Activated CD8-positive, alpha-beta memory T cell treated with anti-CD3 and anti-CD28 coated beads, Interleukin-2, amount 10 ng/mL, durations not matched to agents 7 days and 5 days (primary cell): ENCODE results near the gene SNX7. TPM values are rescaled to one million over a fixed set of nuclear protein-coding genes. Genes with fewer than 3 reads are reported as not detected.

Experiments
- ATAC-seq: fragments of 150-1000 bp; cut with Tn5 transposase; one replicate; pipeline ENCODE4 v1.10.0; 2021; ENCODE audit warnings: moderate library complexity
- CTCF ChIA-PET: fragments of 350-600 bp; sonication (Branson Sonifier 250); formaldehyde crosslinking; loops from one replicate; lab custom pipeline; 2021; ENCODE audit warnings: antibody characterized with exemption; lab: Charles Lee
- DNase-seq: peaks from one replicate; pipeline ENCODE4 v3.0.0-alpha.2; 2020
- H3K27ac Mint-ChIP-seq: one replicate; pipeline ENCODE4 v1.8.0; 2021; ENCODE audit warnings: mild to moderate bottlenecking, mixed read lengths
- H3K27me3 Mint-ChIP-seq: one replicate; pipeline ENCODE4 v1.8.0; 2021; ENCODE audit warnings: mixed read lengths
- H3K36me3 Mint-ChIP-seq: one replicate; pipeline ENCODE4 v1.8.0; 2021; ENCODE audit warnings: mild to moderate bottlenecking, mixed read lengths
- H3K4me1 Mint-ChIP-seq: one replicate; pipeline ENCODE4 v1.8.0; 2021; ENCODE audit warnings: mixed read lengths
- H3K4me3 Mint-ChIP-seq: one replicate; pipeline ENCODE4 v1.8.0; 2021; ENCODE audit warnings: mild to moderate bottlenecking, moderate library complexity, mixed read lengths
- H3K9me3 Mint-ChIP-seq: one replicate; pipeline ENCODE4 v1.8.0; 2022; ENCODE audit warnings: low read depth, mixed read lengths
- total RNA-seq, 2 experiments: library from RNA; stranded (reverse); gene quantifications; one replicate each; pipeline ENCODE4 v1.2.3, GENCODE V29; 2021

The SNX7 gene, protein sequence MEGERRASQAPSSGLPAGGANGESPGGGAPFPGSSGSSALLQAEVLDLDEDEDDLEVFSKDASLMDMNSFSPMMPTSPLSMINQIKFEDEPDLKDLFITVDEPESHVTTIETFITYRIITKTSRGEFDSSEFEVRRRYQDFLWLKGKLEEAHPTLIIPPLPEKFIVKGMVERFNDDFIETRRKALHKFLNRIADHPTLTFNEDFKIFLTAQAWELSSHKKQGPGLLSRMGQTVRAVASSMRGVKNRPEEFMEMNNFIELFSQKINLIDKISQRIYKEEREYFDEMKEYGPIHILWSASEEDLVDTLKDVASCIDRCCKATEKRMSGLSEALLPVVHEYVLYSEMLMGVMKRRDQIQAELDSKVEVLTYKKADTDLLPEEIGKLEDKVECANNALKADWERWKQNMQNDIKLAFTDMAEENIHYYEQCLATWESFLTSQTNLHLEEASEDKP
- total RNA-seq, result not detected

DNA sequence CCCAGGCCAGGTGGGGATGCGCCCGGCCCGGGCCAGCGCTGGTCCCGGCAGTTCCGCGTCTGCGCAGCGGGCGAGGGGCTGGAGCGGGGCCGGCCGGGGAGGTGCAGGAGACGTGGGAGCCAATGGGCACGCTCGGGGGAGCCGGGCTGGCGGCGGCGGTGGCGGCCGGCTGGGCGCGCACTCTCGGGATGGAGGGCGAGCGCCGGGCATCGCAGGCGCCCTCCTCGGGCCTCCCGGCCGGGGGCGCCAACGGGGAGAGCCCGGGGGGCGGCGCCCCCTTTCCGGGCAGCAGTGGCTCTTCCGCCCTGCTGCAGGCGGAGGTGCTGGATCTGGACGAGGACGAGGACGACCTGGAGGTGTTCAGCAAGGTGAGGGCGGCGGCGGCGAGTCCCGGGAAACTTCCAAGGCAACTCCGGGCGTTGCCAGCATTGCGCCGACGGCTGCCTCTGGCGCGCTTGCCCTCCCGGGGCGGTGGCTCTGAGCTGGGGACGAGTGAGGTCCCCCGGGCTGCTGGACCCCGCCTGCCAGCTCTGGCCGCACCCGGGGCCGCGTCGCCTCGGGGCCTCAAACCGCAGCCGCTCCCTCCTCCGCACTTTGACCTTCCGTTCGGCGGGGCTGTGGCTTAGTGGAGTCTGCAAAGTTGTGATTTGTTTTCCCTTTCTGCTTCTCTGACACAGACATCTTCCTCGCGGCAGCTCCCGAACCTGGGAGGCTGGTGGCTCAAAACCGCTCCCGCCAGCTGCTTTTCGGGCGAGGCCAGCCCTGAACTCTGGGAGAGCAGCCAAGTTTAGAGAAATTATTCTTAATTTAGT, at the start of gene SNX7:
TSS of gene SNX7 (plus strand) at position 178 of the 812 bp plus-strand sequence. CDS start at position 189, 11 bp downstream.
- CTCF ChIA-PET, result no interaction called here
- no peaks in the 10 kb centered on the region for H3K9me3 Mint-ChIP-seq
- H3K4me1 Mint-ChIP-seq, result peaks cover 11% of the 10 kb centered on the region
- peak within 1 kb of the TSS; percentile 69 for H3K4me3 Mint-ChIP-seq
- DNase-seq, result no peak
- H3K36me3 Mint-ChIP-seq, result no peaks in the 10 kb centered on the region
- peak; percentile 49 for ATAC-seq
- H3K27ac Mint-ChIP-seq, result no peak within 1 kb of the TSS
- peaks cover 42% of the 10 kb centered on the region for H3K27me3 Mint-ChIP-seq

- CTCF ChIA-PET, result no interaction called here
- Mint-ChIP-seq H3K27ac (no peak overlapping the region), H3K4me1 (no peaks in the 10 kb centered on the region), H3K9me3 (peaks cover 5% of the 10 kb centered on the region), H3K4me3 (no peak overlapping the region), H3K27me3 (no peaks in the 10 kb centered on the region), H3K36me3 (no peaks in the 10 kb centered on the region)
- DNase-seq (no peak), ATAC-seq (no peak)
These were observed 24.2 kb upstream of the SNX7 start for GRCh38 chr1:98637316-98637715.

DNA sequence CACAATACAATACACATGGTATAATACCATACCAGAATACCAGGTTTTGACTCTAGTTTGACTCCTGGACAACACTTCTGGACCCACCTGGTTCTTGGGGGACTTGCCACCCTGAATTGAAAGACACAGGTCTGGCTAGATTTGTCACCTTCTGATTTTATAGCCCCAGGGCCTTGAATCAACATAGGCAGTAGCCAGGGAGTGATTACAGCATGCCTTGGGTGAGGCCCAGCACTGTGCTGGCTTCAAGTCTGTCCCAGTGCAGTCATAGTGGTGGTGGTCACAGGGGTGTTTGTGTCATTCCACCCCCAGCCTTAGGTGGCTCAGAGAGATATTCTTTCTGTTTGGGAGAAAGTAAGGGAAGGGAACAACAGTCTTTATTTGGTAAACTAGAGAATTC, 23.3 kb upstream of the SNX7 start:
- peaks cover 5% of the 10 kb centered on the region for H3K9me3 Mint-ChIP-seq
- CTCF ChIA-PET, result no interaction called here
- no peak overlapping the region for H3K27ac Mint-ChIP-seq
- H3K4me1 Mint-ChIP-seq, result no peaks in the 10 kb centered on the region
- H3K36me3 Mint-ChIP-seq, result no peaks in the 10 kb centered on the region
- H3K4me3 Mint-ChIP-seq, result no peak overlapping the region
- no peak for ATAC-seq
- DNase-seq, result no peak
- H3K27me3 Mint-ChIP-seq, result no peaks in the 10 kb centered on the region

- no peak overlapping the region for H3K4me3 Mint-ChIP-seq
- DNase-seq, result no peak
- ATAC-seq, result no peak
- H3K27me3 Mint-ChIP-seq, result no peaks in the 10 kb centered on the region
- no peak overlapping the region for H3K27ac Mint-ChIP-seq
- CTCF ChIA-PET, result no interaction called here
- no peaks in the 10 kb centered on the region for H3K4me1 Mint-ChIP-seq
- H3K9me3 Mint-ChIP-seq, result peaks cover 5% of the 10 kb centered on the region
- H3K36me3 Mint-ChIP-seq, result no peaks in the 10 kb centered on the region
These were observed 17.0 kb upstream of the SNX7 start for GRCh38 chr1:98644510-98644909.

GRCh38 chr1:98651116-98651632, 10.3 kb upstream of the SNX7 start:
- no peak for DNase-seq
- no peaks in the 10 kb centered on the region for H3K4me1 Mint-ChIP-seq
- ATAC-seq, result no peak
- H3K4me3 Mint-ChIP-seq, result no peak overlapping the region
- no peaks in the 10 kb centered on the region for H3K9me3 Mint-ChIP-seq
- H3K27ac Mint-ChIP-seq, result no peak overlapping the region
- CTCF ChIA-PET, result no interaction called here
- no peaks in the 10 kb centered on the region for H3K36me3 Mint-ChIP-seq
- no peaks in the 10 kb centered on the region for H3K27me3 Mint-ChIP-seq

DNA sequence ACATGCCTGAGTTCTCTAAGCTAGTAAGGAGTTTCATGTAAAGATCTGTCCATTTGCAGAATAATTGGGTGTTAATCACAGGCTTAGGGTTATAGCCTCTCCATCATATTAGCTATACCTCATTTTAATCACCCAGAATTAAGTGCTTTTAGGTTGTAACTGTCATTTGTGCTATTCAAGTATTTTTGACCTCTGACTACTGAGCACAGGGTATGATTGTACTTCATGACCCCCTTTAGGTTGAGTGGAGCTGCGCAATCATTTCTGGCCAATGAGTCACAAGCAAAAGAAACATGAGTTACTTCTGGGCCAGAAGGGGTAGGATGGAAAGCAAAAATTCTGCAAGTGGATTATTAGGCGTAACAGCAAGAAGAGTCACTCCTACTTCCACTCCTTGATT, 8.4 kb upstream of the SNX7 start:
- DNase-seq (no peak), ATAC-seq (no peak)
- CTCF ChIA-PET, result no interaction called here
- no peaks in the 10 kb centered on the region for H3K4me1 Mint-ChIP-seq
- H3K9me3 Mint-ChIP-seq, result no peaks in the 10 kb centered on the region
- H3K27me3 Mint-ChIP-seq, result no peaks in the 10 kb centered on the region
- no peak overlapping the region for H3K27ac Mint-ChIP-seq
- H3K36me3 Mint-ChIP-seq, result no peaks in the 10 kb centered on the region
- no peak overlapping the region for H3K4me3 Mint-ChIP-seq

GRCh38 chr1:98659879-98660278, 1.6 kb upstream of the SNX7 start:
- CTCF ChIA-PET, result no interaction called here
- Mint-ChIP-seq H3K4me1 (peaks cover 11% of the 10 kb centered on the region), H3K9me3 (no peaks in the 10 kb centered on the region), H3K27me3 (peaks cover 42% of the 10 kb centered on the region), H3K27ac (no peak overlapping the region), H3K4me3 (no peak overlapping the region), H3K36me3 (no peaks in the 10 kb centered on the region)
- ATAC-seq (no peak), DNase-seq (no peak)

DNA sequence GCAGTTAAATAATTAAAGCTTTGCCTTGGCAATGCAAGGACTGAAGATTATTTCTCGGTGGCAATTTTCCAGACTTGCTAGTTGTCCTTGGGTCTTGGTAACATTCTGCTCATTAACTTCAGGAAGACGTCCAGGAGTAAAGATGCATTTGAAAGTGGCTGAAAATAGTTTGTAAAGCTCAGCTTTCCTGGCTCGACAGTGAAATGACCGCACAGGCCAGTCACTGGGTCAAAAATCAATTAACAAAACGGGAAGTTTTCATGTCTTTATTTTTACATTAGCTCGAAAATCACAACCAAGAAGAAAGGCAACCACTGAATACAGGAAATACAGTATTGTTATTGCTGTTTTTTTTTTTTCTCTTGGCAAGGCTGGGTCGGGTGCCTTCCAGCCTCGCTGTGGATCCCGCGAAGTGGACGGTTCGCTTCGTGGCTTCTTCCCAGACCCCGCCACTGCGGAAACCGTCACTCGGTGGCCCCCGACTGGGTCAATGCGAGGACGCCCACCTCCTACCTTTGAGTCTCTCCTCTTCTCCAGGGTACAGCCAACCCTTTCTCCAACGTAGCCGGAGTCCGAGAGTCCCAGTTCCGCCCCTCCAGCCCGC, 479 bp upstream of the SNX7 start:
- no peaks in the 10 kb centered on the region for H3K36me3 Mint-ChIP-seq
- CTCF ChIA-PET, result no interaction called here
- H3K4me1 Mint-ChIP-seq, result peaks cover 11% of the 10 kb centered on the region
- DNase-seq, result no peak
- no peak for ATAC-seq
- peaks cover 42% of the 10 kb centered on the region for H3K27me3 Mint-ChIP-seq
- H3K9me3 Mint-ChIP-seq, result no peaks in the 10 kb centered on the region
- H3K27ac Mint-ChIP-seq, result no peak overlapping the region
- H3K4me3 Mint-ChIP-seq, result no peak overlapping the region

DNA sequence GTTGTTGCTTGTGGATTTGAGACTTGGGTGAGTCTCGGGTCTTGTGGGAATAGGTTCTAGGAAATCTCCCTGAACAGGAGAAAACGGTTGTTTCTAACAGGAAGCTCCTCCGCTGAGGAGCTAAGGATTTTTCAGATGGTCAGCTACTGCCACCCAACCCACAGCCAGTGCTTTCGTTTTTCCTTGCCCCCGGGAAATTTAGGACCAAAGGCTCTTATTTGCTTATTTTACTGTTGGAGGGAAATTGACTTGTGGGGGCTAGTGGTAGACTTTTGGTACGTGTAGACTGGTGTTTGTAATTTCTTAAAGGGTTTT, 792 bp downstream of the SNX7 start:
- DNase-seq (no peak), ATAC-seq (no peak)
- peaks cover 42% of the 10 kb centered on the region for H3K27me3 Mint-ChIP-seq
- no peaks in the 10 kb centered on the region for H3K36me3 Mint-ChIP-seq
- H3K9me3 Mint-ChIP-seq, result no peaks in the 10 kb centered on the region
- peaks cover 11% of the 10 kb centered on the region for H3K4me1 Mint-ChIP-seq
- H3K27ac Mint-ChIP-seq, result no peak overlapping the region
- H3K4me3 Mint-ChIP-seq, result peak overlapping the region; percentile 69
- CTCF ChIA-PET, result no interaction called here

DNA sequence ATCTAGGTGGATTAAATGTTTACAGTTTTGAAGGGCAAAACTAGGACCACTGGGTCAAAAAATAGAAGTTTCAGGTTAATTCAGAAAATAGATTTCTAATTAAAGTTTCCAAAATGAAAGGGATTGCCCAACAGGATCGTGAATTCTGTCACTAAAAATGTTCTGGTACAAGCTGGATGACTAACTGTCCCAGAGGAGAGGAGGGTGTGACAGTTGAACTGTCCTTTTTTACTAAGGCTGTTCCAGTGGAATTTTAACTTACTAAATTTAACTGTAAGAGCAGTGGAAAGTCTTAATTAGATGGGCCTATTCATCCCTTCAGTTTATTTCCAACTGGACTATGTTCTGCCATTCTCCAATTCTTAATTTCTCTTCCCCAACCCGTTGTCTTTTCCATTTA, 7.2 kb downstream of the SNX7 start:
- Mint-ChIP-seq H3K27ac (no peak overlapping the region), H3K27me3 (peaks cover 12% of the 10 kb centered on the region), H3K9me3 (no peaks in the 10 kb centered on the region), H3K4me1 (no peaks in the 10 kb centered on the region), H3K36me3 (no peaks in the 10 kb centered on the region), H3K4me3 (no peak overlapping the region)
- CTCF ChIA-PET, result no interaction called here
- DNase-seq, result no peak
- ATAC-seq, result no peak

- peaks cover 3% of the 10 kb centered on the region for H3K27me3 Mint-ChIP-seq
- no peak for ATAC-seq
- CTCF ChIA-PET, result no interaction called here
These were observed 8.1 kb downstream of the SNX7 start for GRCh38 chr1:98669355-98670296.

DNA sequence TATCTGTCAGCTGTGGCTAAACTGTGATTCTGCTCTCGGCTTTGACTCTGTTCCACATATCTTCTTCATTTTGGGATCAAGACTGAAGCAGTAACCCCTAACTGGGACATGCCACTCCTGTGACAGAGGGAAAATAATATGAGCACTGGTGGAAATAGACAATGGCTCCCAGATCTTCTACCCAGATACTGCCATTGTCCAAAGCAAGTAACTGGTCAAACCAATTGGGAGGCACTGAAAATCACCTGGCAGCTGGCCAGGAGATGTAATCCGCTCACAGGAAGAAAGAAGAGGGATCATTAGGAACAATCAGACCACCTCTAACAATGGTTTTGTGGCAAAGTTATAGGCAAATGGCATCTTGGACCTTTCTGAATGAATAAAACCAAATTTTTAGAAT, 10.7 kb downstream of the SNX7 start:
- H3K4me1 Mint-ChIP-seq, result no peaks in the 10 kb centered on the region
- no peak overlapping the region for H3K27ac Mint-ChIP-seq
- H3K4me3 Mint-ChIP-seq, result no peak overlapping the region
- CTCF ChIA-PET, result no interaction called here
- ATAC-seq (no peak), DNase-seq (no peak)
- H3K36me3 Mint-ChIP-seq, result no peaks in the 10 kb centered on the region
- peaks cover 3% of the 10 kb centered on the region for H3K27me3 Mint-ChIP-seq
- no peaks in the 10 kb centered on the region for H3K9me3 Mint-ChIP-seq

More at GRCh38 chr1:98669355-98670296, 8.1 kb downstream of the SNX7 start:
- DNase-seq, result no peak
- H3K4me3 Mint-ChIP-seq, result no peak overlapping the region
- H3K4me1 Mint-ChIP-seq, result no peaks in the 10 kb centered on the region
- no peak overlapping the region for H3K27ac Mint-ChIP-seq
- H3K36me3 Mint-ChIP-seq, result no peaks in the 10 kb centered on the region
- H3K9me3 Mint-ChIP-seq, result no peaks in the 10 kb centered on the region
